ENCODE measurements around the gene L3MBTL3.
A peak's percentile ranks its signal among the peaks of the same experiment; 100 is the strongest.
"Not testable (repeated sequence)": the region's sequence is repeated elsewhere in the genome, so short reads cannot be mapped to it uniquely, and the experiment has no call there.

Gene L3MBTL3

GRCh38 chr6:130138909-130139242 is 120.5 kb downstream of the L3MBTL3 start:
- no peak for DNase-seq (ENCODE audit: low spot score)

GRCh38 chr6:130140084-130140483 is 121.7 kb downstream of the L3MBTL3 start:
- DNase-seq (ENCODE audit: low spot score) = no peak

- no peak for DNase-seq (ENCODE audit: low spot score)
These were observed 125.3 kb downstream of the L3MBTL3 start for GRCh38 chr6:130143709-130144108.

DNA sequence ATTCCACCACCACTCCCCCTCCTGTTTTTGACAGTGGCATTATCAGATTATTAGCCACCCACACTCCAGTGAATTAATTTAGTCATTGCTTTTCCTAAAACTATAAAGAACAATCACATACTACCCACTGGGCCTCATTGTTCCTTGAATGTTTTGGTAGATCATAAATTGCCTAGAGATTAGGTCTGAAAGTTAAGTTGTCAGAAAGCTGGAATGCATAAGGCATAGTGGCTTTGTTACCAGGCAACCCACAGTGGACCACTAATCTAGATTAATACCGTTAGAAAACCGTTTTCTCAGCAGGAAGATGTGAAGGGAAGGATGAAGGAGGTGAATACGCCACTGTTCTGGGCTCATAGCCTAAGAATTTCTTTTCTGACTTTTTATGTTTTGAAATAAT is 128.7 kb downstream of the L3MBTL3 start:
- no peak for DNase-seq (ENCODE audit: low spot score)

DNA sequence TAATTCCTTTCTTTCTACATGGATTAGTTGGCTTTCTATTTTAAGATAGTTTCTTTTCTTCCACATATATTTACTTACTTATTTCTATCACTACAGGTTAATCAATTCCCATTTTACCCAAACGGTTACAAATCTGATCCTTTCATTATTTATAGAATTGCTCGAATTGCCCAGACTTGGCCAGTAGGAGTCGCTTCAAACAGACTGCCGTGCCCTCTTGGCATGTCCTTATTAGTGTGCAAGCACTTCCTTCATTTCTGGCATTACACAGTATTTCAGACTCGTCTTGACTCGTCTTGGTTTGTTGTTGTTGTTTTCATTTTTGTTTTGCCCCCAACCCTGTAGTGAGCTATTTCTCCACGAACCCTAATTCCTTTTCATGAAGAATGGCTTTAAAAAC is 129.8 kb downstream of the L3MBTL3 start:
- DNase-seq (ENCODE audit: low spot score) = no peak

GRCh38 chr6:130149016-130149415 is 130.6 kb downstream of the L3MBTL3 start:
- not testable (repeated sequence) for DNase-seq (ENCODE audit: low spot score)

- no peak for DNase-seq (ENCODE audit: low spot score)
These were observed 132.5 kb downstream of the L3MBTL3 start for GRCh38 chr6:130150906-130151305.

DNA sequence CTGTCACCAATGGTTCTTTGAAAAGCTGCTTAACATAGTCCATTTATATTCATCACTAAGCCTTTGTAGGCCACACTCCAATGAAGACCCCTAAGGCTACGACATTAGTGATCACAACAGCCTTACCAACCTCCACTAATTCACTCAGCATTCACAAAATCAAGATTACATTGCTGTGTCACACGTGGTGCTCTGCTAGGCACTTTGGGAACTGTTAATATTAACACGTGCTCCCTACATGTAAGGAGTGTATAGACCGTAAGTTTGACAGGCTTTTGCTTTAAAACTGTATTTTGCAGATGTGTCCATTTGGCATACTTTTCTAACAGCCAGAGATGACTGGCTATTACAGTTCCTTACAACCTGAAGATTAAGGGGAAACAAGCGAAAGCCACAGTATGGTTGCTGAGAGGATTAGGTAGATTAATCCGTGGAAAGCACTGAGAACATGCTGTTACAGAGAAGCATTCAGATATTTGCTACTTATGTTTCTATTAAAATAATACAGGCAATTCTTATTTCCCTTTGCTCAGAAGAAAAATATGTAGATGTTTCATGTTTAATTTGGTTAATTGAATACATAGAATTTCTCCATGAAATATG is 134.6 kb downstream of the L3MBTL3 start:
- no peak for DNase-seq (ENCODE audit: low spot score)

GRCh38 chr6:130156908-130157307 is 138.5 kb downstream of the L3MBTL3 start:
- DNase-seq (ENCODE audit: low spot score) = no peak

DNA sequence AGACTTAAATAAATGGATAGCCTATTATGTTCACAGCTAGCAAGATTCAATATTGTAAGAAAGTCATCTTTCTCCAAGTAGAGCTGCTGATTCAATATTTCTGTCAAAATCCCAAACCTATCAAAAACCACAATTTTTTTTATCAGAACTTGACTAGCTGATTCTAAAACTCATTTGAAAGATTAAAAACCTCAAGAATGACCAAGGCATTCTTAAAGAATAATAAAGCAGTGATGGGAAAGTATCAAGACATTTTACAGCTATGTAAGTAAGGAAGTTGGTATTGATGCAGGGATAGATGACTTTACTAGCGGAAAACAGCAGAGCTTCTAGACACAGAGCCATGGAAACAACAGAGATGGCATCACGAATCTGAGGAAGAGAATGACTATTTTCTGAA is 139.7 kb downstream of the L3MBTL3 start:
- DNase-seq (ENCODE audit: low spot score) = no peak

GRCh38 chr6:130158548-130158947 is 140.2 kb downstream of the L3MBTL3 start:
- DNase-seq (ENCODE audit: low spot score) = no peak

- no peak for DNase-seq (ENCODE audit: low spot score)
These were observed 141.6 kb downstream of the L3MBTL3 start for GRCh38 chr6:130159956-130160355.

- no peak for DNase-seq (ENCODE audit: low spot score)
These were observed 143.5 kb downstream of the L3MBTL3 start for GRCh38 chr6:130161683-130162404.

- no peak for DNase-seq (ENCODE audit: low spot score)
These were observed 144.0 kb downstream of the L3MBTL3 start for GRCh38 chr6:130162421-130162820.

DNA sequence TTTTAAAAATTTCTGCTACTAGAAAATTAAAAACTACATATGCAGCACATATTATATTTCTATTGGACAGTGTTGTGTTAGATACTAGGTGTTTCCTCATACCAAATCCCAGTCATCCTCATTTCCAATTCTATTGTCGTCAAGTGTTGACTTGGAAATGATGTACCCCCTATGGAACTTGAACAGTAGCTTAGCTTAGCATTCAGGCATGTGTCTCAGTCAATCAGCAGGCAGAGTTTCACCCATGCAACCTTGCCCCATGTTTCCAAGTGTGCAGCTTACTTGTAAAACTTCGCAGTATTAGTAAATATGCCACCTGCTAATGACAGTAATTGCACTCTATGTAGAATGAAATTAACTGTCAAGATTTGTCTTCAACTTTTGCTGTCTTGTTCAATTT is 144.9 kb downstream of the L3MBTL3 start:
- no peak for DNase-seq (ENCODE audit: low spot score)

DNA sequence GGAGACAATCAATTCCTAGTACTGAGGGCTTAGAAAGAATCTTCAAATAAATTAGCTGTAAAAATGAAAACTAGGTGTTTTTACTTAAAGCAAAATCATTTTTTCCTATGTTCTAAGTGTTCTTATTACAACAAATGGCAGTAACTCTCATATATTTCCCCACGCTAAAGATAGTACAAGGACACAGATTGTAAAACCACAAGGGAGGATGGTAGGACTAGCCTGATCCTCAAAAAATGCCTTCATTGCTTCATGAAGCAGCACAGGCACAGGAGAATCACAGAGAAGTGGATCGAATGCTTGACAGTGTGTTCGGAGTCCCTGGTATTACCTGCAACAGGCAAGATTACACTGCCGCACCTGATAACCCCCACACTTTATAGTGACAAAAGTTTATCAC is 145.9 kb downstream of the L3MBTL3 start:
- DNase-seq (ENCODE audit: low spot score) = no peak

DNA sequence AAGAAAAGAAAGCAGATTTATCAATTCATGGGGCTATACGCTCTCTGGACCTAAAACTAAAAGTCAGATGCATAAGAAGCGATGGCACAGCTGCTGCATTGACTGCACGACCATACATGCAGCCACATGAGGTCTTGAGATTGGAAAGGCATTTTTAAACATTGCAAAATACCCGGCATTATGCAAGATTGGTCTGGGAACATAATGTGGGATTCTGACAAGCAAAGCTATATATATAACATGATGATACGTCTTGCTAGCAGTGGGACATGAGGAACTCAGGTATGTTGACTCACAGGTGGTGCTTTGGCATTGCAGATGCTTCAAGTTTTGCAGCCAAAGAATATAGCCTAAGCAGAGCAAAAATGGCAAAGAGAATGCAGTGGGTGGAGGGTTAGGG is 149.3 kb downstream of the L3MBTL3 start:
- DNase-seq (ENCODE audit: low spot score) = peak; percentile 29

GRCh38 chr6:130170160-130170559 is 151.8 kb downstream of the L3MBTL3 start:
- not testable (repeated sequence) for DNase-seq (ENCODE audit: low spot score)

DNA sequence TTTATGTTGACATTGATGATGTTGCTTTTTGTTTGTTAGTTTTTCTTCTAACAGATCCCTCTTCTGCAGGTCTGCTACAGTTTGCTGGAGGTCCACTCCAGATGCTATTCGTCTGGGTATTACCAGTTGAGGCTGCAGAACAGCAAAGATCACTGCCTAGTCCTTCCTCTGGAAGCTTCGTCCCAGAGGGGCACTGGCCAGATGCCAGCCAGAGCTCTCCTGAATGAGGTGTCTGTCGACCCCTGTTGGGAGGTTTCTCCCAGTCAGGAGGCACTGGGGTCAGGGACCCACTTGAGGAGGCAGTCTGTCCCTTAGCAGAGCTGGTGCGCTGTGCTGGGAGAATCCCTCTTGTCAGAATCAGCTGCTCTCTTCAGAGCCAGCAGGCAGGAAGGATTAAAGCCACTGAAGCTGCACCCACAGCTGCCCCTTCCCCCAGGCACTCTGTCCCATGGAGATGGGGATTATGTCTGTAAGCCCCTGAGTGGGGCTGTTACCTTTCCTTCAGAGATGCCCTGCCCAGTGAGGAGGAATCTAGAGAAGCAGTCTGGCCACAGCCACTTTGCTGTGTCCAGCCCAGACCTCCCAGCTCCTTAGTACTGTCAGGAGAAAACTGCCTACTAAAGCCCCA is 155.1 kb downstream of the L3MBTL3 start:
- not testable (repeated sequence) for DNase-seq (ENCODE audit: low spot score)

- DNase-seq (ENCODE audit: low spot score) = no peak
These were observed 158.0 kb downstream of the L3MBTL3 start for GRCh38 chr6:130176378-130176777.

DNA sequence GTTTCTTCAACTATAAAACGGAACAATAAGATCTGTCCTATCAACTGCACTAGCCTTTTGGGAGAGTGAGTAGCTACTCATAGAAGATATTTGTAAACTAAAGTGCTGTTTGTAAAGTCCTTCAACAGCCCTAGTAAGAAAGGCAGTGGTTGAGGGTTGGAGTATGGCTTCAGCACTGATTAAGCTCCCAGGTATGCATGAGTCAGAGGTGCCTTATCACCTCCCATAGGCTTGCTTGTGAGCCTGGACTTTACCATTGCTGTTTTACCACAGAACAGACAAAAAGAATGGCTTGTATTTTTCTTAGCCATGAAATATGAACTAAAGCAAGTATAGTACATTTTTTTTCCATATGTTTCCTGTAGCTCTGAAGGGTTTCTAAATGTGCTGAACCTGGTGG is 160.3 kb downstream of the L3MBTL3 start:
- no peak for DNase-seq (ENCODE audit: low spot score)

DNA sequence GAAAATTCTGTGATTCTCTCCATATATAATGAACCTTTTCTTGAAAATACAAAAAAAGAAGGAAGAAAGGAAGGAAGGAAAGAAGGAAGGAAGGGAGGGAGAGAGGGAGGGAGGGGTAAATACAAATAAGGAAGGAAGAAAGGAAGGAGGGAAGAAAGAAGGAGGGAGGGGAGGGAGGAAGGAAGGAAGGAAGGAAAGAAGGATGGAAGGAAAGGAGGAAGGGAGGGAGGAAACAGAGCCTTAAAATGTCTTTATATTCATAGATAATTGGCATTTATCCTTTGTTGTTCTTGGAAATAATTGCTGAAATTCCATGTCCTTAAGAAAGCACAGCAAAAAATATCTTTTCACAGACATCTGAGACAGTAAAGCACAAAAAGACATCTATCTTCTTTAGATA is 164.1 kb downstream of the L3MBTL3 start:
- DNase-seq (ENCODE audit: low spot score) = no peak
